ENCODE results near the gene PEDS1.
"Not testable (repeated sequence)": the region's sequence is repeated elsewhere in the genome, so short reads cannot be mapped to it uniquely, and the experiment has no call there.

The PEDS1 gene

DNA sequence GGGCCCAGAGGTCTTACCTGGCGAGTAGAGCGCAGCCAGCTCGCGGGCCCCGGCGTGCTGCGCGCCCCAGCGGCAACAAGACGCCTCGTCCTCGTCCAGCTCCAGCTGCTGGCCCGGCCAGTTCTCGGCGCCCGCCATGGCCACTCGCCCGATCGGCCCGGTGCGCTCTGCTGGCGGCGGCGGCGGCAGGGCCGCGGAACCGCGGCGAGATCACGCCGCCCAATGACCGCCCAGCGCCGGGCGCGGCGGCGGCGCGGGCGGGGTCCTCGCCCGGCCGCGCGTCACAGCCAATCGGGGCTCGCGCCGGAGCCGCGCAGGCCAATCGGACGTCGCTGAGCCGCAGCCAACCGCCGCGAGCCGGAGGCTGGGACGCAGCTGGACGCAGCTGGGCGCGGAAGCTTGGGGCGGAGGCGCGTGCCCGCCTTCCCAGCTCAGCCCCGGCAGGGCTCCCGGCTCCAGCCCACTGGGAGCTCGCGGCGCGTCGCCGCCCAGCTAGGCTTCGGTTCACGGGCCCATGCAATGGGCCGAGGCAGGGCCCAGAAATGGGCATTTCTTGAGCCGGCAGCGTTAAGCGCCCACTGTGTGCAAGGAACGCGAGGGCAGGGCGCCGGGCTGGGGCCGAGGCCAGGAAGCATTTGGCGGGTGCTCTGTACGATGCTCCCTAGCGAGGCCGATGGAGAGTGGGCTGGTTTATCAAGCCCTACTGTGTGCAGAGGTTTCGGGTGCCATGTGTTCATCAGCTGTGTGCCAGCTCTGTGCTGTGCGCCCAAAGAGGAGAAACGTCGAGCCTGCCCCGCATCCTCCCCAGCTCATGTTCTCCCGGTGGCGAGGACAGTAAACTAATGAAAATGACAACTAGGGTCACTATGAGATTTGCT is at the start of gene PEDS1:
Gene PEDS1 (minus strand): TSS at position 224 of the 878 bp plus-strand sequence. CDS start 86 bp downstream, at position 138.
- in situ Hi-C loops (cut with MboI; ENCODE audit: low sequenced_read_pairs): no loop called here

- in situ Hi-C loops (cut with MboI; ENCODE audit: low sequenced_read_pairs): no loop called here
Observed at GRCh38 chr20:50202677-50203076, 49.2 kb upstream of the PEDS1 start.

GRCh38 chr20:50201710-50202109 is 48.2 kb upstream of the PEDS1 start:
- in situ Hi-C loops (cut with MboI; ENCODE audit: low sequenced_read_pairs): not testable (repeated sequence)

- in situ Hi-C loops (cut with MboI; ENCODE audit: low sequenced_read_pairs): no loop called here
Observed at GRCh38 chr20:50200482-50201104, 47.1 kb upstream of the PEDS1 start.

DNA sequence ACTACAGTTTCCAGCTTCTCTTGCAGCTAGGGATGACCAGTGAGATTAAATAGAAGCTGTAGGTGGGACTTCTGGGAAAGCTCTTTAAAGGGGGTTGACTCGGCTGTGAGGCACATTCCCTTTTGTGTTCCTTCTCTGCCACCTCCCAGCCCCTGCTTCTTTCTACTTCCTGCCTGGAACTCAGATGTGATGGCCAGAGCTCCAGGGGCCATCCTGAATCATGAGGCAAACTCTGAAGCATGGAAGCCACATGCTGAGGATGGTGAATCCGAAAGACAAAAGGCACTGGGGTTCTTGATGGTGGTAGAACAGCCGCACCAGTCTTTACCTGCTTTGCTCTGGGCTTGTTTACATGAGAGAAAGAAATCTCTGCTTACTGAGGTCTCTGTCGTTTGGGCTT is 46.2 kb upstream of the PEDS1 start:
- in situ Hi-C loops (cut with MboI; ENCODE audit: low sequenced_read_pairs): no loop called here

DNA sequence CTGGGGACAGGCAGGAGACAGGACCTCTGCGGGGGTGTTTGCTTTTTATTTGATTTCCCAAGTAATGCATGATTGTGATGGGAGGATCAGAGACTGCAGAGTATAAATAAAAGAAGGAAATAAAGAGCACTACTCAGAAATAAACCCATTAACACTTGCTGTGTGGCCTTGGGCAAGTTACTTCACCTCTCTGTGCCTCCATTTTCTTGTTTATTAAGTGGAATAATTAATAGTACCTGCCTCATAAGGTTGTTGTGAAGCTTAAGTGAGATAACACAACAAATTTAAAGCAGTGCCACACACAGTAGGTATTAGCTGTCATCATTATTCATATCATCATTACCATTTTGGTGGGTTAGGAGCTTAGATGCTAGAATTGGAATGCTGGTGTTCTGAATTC is 45.2 kb upstream of the PEDS1 start:
- in situ Hi-C loops (cut with MboI; ENCODE audit: low sequenced_read_pairs): no loop called here

- in situ Hi-C loops (cut with MboI; ENCODE audit: low sequenced_read_pairs): no loop called here
Observed at GRCh38 chr20:50198180-50198666, 44.7 kb upstream of the PEDS1 start.

- in situ Hi-C loops (cut with MboI; ENCODE audit: low sequenced_read_pairs): no loop called here
Observed at GRCh38 chr20:50197463-50198179, 44.1 kb upstream of the PEDS1 start.

DNA sequence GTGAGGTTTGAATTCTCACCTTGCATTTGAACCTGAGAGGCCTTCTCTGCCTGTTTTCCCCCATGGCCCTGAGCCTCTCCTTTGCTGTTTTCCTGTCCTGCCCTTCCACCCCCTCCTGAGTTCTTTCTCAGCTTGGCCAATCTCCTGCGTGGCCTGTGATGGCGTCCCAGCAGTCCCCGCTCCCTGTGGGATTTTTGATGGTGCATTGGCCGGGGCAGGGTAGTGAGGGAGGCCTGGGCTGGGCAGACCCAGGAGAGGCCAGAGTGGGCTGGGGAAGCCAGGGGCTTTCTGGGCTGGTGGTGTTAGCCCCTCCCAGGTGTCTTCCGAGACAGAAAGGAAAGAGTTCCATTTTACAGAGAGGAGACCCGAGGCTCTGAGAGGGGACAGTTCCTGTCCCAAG is 43.4 kb upstream of the PEDS1 start:
- in situ Hi-C loops (cut with MboI; ENCODE audit: low sequenced_read_pairs): no loop called here

DNA sequence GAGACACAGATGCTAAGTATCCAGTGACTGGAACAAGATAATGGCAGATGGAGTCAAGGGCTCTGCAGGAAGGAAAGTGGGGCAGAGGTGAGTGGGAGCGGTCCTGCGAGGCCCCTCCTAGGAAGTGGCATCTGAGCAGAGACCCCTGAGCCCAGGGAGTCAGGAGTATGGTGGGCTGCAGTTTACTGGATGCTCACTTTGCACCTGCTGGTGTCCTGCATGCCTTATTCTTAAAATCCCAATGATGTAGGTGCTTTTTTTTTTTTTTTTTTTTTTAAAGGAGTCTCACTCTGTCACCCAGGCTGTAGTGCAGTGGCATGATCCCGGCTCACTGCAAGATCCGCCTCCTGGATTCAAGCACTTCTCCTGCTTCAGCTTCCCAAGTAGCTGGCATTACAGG is 42.7 kb upstream of the PEDS1 start:
- in situ Hi-C loops (cut with MboI; ENCODE audit: low sequenced_read_pairs): no loop called here

- in situ Hi-C loops (cut with MboI; ENCODE audit: low sequenced_read_pairs): no loop called here
Observed at GRCh38 chr20:50195524-50196120, 42.1 kb upstream of the PEDS1 start.

GRCh38 chr20:50194831-50195523 is 41.5 kb upstream of the PEDS1 start:
- in situ Hi-C loops (cut with MboI; ENCODE audit: low sequenced_read_pairs): no loop called here

- in situ Hi-C loops (cut with MboI; ENCODE audit: low sequenced_read_pairs): no loop called here
Observed at GRCh38 chr20:50194422-50194830, 40.9 kb upstream of the PEDS1 start.

DNA sequence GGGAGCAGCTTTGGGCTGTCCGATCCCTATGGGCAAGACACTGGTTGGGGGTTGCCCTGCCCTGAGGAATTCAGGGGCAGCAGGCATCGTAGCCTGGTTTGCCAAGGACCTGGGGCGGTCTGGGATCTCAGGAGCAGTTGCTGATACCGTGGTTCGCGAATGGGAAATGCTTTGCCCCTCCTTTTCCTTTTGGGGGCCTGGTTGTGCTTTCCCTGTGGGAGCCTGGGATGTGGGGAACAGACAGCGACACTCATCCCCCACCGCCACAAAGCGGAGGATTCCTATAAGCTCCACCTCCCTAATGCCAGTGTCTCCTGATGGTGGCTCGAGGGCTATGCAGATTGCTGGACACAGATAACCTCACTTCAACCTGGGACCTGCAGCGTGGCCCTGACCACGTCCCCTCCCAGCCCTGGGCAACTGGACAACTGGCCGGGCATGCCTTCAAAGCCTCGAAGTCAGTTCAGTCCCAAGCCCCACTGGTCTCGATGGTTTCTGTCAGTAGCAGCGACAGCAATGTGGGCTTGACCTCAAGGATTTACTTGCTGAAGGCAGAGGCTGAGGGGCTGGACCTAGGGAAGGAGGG is 40.4 kb upstream of the PEDS1 start:
- in situ Hi-C loops (cut with MboI; ENCODE audit: low sequenced_read_pairs): no loop called here

DNA sequence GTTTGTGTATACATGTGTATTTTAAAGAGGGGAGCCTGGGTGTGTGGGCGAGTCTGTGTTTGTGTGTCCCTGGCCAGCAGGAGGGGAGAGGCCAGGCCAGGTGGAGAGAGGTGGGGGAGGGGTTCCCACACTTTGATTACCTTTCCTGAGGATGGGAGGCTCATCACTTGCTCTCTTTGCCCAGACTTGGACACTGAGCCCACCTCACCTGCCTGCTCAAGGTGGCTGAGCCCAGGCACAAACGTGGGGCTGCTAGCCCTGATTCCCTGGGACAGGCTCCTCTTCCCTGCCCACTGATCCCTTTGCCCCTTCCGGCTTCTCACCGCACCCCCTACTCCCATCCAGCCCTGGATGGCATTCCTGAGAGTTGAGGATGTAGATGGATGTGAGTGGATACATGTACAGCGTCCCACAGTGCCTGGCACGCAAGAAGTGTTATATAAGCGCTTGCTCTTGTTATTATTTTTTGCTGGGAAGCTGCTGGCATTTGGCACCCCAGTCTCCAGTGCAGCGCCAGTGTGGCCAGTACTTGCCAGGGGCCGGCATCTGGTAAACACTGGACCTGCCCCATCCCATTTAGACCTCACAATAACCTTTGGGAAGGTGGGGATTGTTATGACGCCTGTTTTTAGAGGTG is 39.8 kb upstream of the PEDS1 start:
- in situ Hi-C loops (cut with MboI; ENCODE audit: low sequenced_read_pairs): no loop called here

DNA sequence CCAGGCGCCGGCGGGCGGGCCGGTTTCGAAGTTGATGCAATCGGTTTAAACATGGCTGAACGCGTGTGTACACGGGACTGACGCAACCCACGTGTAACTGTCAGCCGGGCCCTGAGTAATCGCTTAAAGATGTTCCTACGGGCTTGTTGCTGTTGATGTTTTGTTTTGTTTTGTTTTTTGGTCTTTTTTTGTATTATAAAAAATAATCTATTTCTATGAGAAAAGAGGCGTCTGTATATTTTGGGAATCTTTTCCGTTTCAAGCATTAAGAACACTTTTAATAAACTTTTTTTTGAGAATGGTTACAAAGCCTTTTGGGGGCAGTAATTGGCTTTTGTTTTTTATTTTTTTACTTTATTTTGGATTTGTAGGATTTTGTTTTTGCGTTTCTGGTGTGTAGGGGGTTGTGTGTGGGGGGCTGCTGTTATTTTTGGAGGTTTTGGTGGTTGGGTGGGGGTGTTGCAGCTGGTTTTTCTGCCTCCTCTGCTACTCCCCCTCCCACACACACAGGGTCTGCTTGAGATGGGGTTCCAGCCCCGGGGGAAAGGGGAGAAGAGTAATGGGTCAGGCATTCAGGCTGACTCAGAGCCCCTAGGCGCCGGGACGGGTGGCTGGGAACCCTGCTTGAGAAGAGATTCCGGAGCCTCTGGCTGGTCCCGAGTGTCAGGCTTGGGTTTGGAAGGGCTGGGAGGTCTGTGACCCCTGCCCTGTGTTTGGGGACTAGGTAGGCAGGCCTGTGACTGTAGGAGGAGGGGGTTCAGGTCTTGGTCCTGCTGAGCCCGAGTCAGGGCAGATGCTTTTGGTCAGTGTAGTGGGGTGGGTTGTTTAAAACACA is 39.1 kb upstream of the PEDS1 start:
- in situ Hi-C loops (cut with MboI; ENCODE audit: low sequenced_read_pairs): no loop called here

- in situ Hi-C loops (cut with MboI; ENCODE audit: low sequenced_read_pairs): no loop called here
Observed at GRCh38 chr20:50191544-50192363, 38.2 kb upstream of the PEDS1 start.

- in situ Hi-C loops (cut with MboI; ENCODE audit: low sequenced_read_pairs): no loop called here
Observed at GRCh38 chr20:50191065-50191543, 37.6 kb upstream of the PEDS1 start.
